GM19099 (cell line): ENCODE measurements around the gene AGA.

ENCODE experiments used
- POLR2A ChIP-seq: IDR thresholded peaks from 3 replicates; pipeline ENCODE4 v1.6.1; 2011; ENCODE audit warnings: low read depth; ENCODE audit not compliant: insufficient read length; ENCODE audit errors: extremely low read depth

Gene AGA

GRCh38 chr4:177413076-177413475 is 29.2 kb downstream of the AGA start:
- TF ChIP-seq POLR2A, result no peak

- TF ChIP-seq POLR2A, result no peak
These were observed 30.2 kb downstream of the AGA start for GRCh38 chr4:177411996-177412395.

GRCh38 chr4:177410566-177410965 is 31.7 kb downstream of the AGA start:
- TF ChIP-seq POLR2A, result no peak

GRCh38 chr4:177408023-177408422 is 34.2 kb downstream of the AGA start:
- no peak for TF ChIP-seq POLR2A

GRCh38 chr4:177405508-177405907 is 36.7 kb downstream of the AGA start:
- no peak for TF ChIP-seq POLR2A

- TF ChIP-seq POLR2A, result no peak
These were observed 37.3 kb downstream of the AGA start for GRCh38 chr4:177404986-177405385.

- TF ChIP-seq POLR2A, result no peak
These were observed 37.9 kb downstream of the AGA start for GRCh38 chr4:177404342-177404741.

- TF ChIP-seq POLR2A, result no peak
These were observed 38.5 kb downstream of the AGA start for GRCh38 chr4:177403746-177404145.

- no peak for TF ChIP-seq POLR2A
These were observed 40.5 kb downstream of the AGA start for GRCh38 chr4:177401658-177402273.

GRCh38 chr4:177400030-177400429 is 42.2 kb downstream of the AGA start:
- TF ChIP-seq POLR2A, result no peak

- no peak for TF ChIP-seq POLR2A
These were observed 45.9 kb downstream of the AGA start for GRCh38 chr4:177396352-177396751.

GRCh38 chr4:177393236-177393635 is 49.0 kb downstream of the AGA start:
- no peak for TF ChIP-seq POLR2A

- no peak for TF ChIP-seq POLR2A
These were observed 50.3 kb downstream of the AGA start for GRCh38 chr4:177391953-177392352.

- no peak for TF ChIP-seq POLR2A
These were observed 51.0 kb downstream of the AGA start for GRCh38 chr4:177391287-177391686.

GRCh38 chr4:177386278-177386815 is 55.9 kb downstream of the AGA start:
- no peak for TF ChIP-seq POLR2A

GRCh38 chr4:177385576-177386277 is 56.5 kb downstream of the AGA start:
- TF ChIP-seq POLR2A, result no peak
